Adrenal gland (tissue), 5 donors: Measurements from ENCODE around the gene GALNT1.

Source experiments
- POLR2A ChIP-seq, 2 donors: fragments of 450-650 bp; IDR thresholded peaks; one replicate each; pipeline ENCODE4 v1.6.1; 2017; ENCODE audit warnings: antibody characterized with exemption in 2 of 2, mild to moderate bottlenecking in 2 of 2, moderate library complexity in 1 of 2
- TF ChIP-seq, protein P1 (sequence below), 6 experiments: fragments of 450-650 bp in 4 of 6; fragments of 200-600 bp in 2 of 6; sonication (generic) in 1 of 6; IDR thresholded peaks; 1 replicate in 5 of 6; 2 replicates in 1 of 6; pipeline versions ENCODE4 v1.5.1 to v1.8.0; 2016 to 2021; ENCODE audit warnings: antibody characterized with exemption in 6 of 6, mild to moderate bottlenecking in 2 of 6, moderate library complexity in 1 of 6
- donor health status: DM: no; HTN: no; CAD: no.

DNA sequence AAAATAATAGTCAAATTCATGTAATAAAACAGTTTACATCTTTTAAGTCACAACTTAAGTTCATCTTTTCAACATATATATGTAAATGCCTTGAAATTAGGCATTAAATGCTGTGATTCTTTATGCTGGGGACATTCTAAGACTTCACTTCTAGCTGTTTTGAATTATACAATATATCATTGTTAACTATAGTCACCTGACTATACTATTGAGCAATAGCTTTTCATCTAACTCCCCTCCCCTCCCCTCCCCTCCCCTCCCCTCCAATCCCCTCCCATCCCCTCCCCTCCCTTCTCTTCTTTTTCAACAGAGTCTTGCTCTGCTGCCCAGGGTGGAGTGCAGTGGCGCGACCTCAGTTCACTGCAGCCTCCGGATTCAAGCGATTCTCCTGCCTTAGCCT lies 16.2 kb downstream of the GALNT1 start:
- TF ChIP-seq, protein P1, sequence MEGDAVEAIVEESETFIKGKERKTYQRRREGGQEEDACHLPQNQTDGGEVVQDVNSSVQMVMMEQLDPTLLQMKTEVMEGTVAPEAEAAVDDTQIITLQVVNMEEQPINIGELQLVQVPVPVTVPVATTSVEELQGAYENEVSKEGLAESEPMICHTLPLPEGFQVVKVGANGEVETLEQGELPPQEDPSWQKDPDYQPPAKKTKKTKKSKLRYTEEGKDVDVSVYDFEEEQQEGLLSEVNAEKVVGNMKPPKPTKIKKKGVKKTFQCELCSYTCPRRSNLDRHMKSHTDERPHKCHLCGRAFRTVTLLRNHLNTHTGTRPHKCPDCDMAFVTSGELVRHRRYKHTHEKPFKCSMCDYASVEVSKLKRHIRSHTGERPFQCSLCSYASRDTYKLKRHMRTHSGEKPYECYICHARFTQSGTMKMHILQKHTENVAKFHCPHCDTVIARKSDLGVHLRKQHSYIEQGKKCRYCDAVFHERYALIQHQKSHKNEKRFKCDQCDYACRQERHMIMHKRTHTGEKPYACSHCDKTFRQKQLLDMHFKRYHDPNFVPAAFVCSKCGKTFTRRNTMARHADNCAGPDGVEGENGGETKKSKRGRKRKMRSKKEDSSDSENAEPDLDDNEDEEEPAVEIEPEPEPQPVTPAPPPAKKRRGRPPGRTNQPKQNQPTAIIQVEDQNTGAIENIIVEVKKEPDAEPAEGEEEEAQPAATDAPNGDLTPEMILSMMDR (IDR thresholded peaks at IDR 0.05): no peak
- no peak for TF ChIP-seq POLR2A (IDR thresholded peaks at IDR 0.05)
